Thymus (tissue), 2 donors: ENCODE results near the gene MEIS3. TPM values are rescaled to one million over a fixed set of nuclear protein-coding genes. Genes with fewer than 3 reads are reported as not detected.

Experiments
- polyA plus RNA-seq: library from polyadenylated mRNA; stranded (reverse); fragments of 200-250 nt; gene quantifications from one replicate; pipeline ENCODE4 v1.2.3, GENCODE V29; 2013
- total RNA-seq: library from RNA; stranded (reverse); fragments of 120-200 nt; gene quantifications from one replicate; pipeline ENCODE4 v1.2.4, GENCODE V29; 2013
- donor health status: healthy.

The MEIS3 gene
- total and polyA plus RNA-seq, 2 donors, result 1.7 to 4.3 TPM

Other genes starting within 250 kb of the MEIS3 start
- 5.8 TPM for gene BBC3, start 188.3 kb downstream of the MEIS3 start, total RNA-seq
- gene BBC3, start 188.3 kb downstream of the MEIS3 start, polyA plus RNA-seq, result 15.1 TPM
- gene CCDC9, start 163.0 kb downstream of the MEIS3 start, total RNA-seq, result 4.9 TPM
- gene CCDC9, start 163.0 kb downstream of the MEIS3 start, polyA plus RNA-seq, result 27.4 TPM
- gene INAFM1, start 144.6 kb downstream of the MEIS3 start, total RNA-seq, result 2.9 TPM
- 11.1 TPM for gene INAFM1, start 144.6 kb downstream of the MEIS3 start, polyA plus RNA-seq
- 2.2 TPM for gene C5AR1, start 109.7 kb downstream of the MEIS3 start, total RNA-seq
- gene C5AR1, start 109.7 kb downstream of the MEIS3 start, polyA plus RNA-seq, result 17.8 TPM
- 0.52 TPM for gene C5AR2, start 87.4 kb downstream of the MEIS3 start, total RNA-seq
- 0.78 TPM for gene C5AR2, start 87.4 kb downstream of the MEIS3 start, polyA plus RNA-seq
- 5.2 TPM for gene DHX34, start 70.2 kb downstream of the MEIS3 start, total RNA-seq
- gene DHX34, start 70.2 kb downstream of the MEIS3 start, polyA plus RNA-seq, result 16.0 TPM
- gene SLC8A2, start 52.4 kb upstream of the MEIS3 start, total RNA-seq, result 0.14 TPM
- 0.16 TPM for gene SLC8A2, start 52.4 kb upstream of the MEIS3 start, polyA plus RNA-seq
- 14.4 TPM for gene KPTN, start 64.7 kb upstream of the MEIS3 start, total RNA-seq
- 32.2 TPM for gene KPTN, start 64.7 kb upstream of the MEIS3 start, polyA plus RNA-seq
- gene NAPA, start 95.5 kb upstream of the MEIS3 start, total RNA-seq, result 111 TPM
- 89.2 TPM for gene NAPA, start 95.5 kb upstream of the MEIS3 start, polyA plus RNA-seq
- gene ZNF541, start 153.6 kb upstream of the MEIS3 start, total RNA-seq, result 0.14 TPM
- gene ZNF541, start 153.6 kb upstream of the MEIS3 start, polyA plus RNA-seq, result 0.39 TPM
- gene BICRA, start 189.6 kb upstream of the MEIS3 start, total RNA-seq, result 1.5 TPM
- 8.1 TPM for gene BICRA, start 189.6 kb upstream of the MEIS3 start, polyA plus RNA-seq